Kidney (tissue), 14 donors: ENCODE results near the gene MAD1L1. TPM values are rescaled to one million over a fixed set of nuclear protein-coding genes. Genes with fewer than 3 reads are reported as not detected.

Source experiments
- DNase-seq, 5 donors: peaks; one replicate each; pipeline ENCODE4 v3.0.0-alpha.2; 2013 to 2020
- FAIRE-seq: peaks from 2 replicates; lab custom pipeline; 2012; peaks lifted over from hg19 to GRCh38; lab: Jason Lieb, UNC
- H3K27ac ChIP-seq, 2 donors: one replicate each; pipeline ENCODE4 v1.7.0; 2013; ENCODE audit warnings: low read depth in 2 of 2, low read length in 2 of 2, inconsistent platforms in 1 of 2
- H3K27me3 ChIP-seq: one replicate; pipeline ENCODE4 v1.7.1; 2013; ENCODE audit warnings: low read length, inconsistent platforms; ENCODE audit not compliant: control insufficient read depth, insufficient read depth
- H3K36me3 ChIP-seq, 3 donors: one replicate each; pipeline versions ENCODE4 v1.7.0 to v1.7.1; 2013; ENCODE audit warnings: low read length in 3 of 3, control low read depth in 1 of 3, inconsistent platforms in 1 of 3; ENCODE audit not compliant: insufficient read depth in 3 of 3, control insufficient read depth in 2 of 3
- H3K4me1 ChIP-seq, 3 donors: one replicate each; pipeline versions ENCODE4 v1.7.0 to v1.7.1; 2013; ENCODE audit warnings: low read length in 3 of 3, inconsistent platforms in 1 of 3, low read depth in 1 of 3; ENCODE audit not compliant: control insufficient read depth in 2 of 3, insufficient read depth in 2 of 3
- H3K4me3 ChIP-seq, 3 donors: one replicate each; pipeline versions ENCODE4 v1.7.0 to v1.8.1; 2013; ENCODE audit warnings: low read length in 3 of 3, control low read depth in 1 of 3, inconsistent platforms in 1 of 3
- H3K9ac ChIP-seq, 3 donors: one replicate each; pipeline versions ENCODE4 v1.7.0 to v1.7.1; 2013; ENCODE audit warnings: low read length in 3 of 3, control low read depth in 1 of 3, inconsistent platforms in 1 of 3
- H3K9me3 ChIP-seq, 3 donors: one replicate each; pipeline versions ENCODE4 v1.7.0 to v1.7.1; 2013; ENCODE audit warnings: low read length in 3 of 3, control low read depth in 1 of 3, inconsistent platforms in 1 of 3; ENCODE audit not compliant: control insufficient read depth in 2 of 3, insufficient read depth in 1 of 3
- CTCF ChIP-seq: IDR thresholded peaks from 3 replicates; pipeline ENCODE4 v1.5.1; 2012; ENCODE audit warnings: mild to moderate bottlenecking, moderate library complexity, borderline replicate concordance; ENCODE audit not compliant: insufficient read depth; ENCODE audit errors: extremely low read depth
- intact Hi-C: fragments of 100-400 bp; cut with DNase I; formaldehyde crosslinking; loops from one replicate; pipeline ENCODE4 v1.11.1; 2022
- polyA plus RNA-seq: library from polyadenylated mRNA; stranded (reverse); fragments of 350-450 nt; fragmentation: Illumina TruSeq; extraction: RNeasy Lipid Tissue Mini Kit (QIAGEN cat#74804); gene quantifications from one replicate; pipeline ENCODE4 v1.2.3, GENCODE V29; 2014; ENCODE audit warnings: low read depth, low replicate concordance; ENCODE audit not compliant: insufficient read depth
- total RNA-seq: library from RNA; stranded (reverse); fragmentation: NEBNext Ultra II Directional; extraction: Animal tissue kit (Norgen Biotek cat#: 25700); gene quantifications from one replicate; pipeline ENCODE4 v1.2.1, GENCODE V29; 2021
- donor health status: control.
- donor health status: control.
- donor health status: control.
- donor health status: control.
- donor health status: control.
- donor health status: DM: yes; HTN: yes; CAD: no.
- donor health status: Normal renal cell carcinoma (clear cell type).

MAD1L1 gene
- total and polyA plus RNA-seq, 2 donors from 2014 or later, result 33.2 to 45.2 TPM

- Histone ChIP-seq H3K27me3 (no peaks in the 10 kb centered on the region), H3K36me3 (peaks cover 2 to 14% (median 6%) of the 10 kb centered on the region in 3 donors), H3K9ac (no peak overlapping the region), H3K27ac (no peak overlapping the region), H3K4me1 (peaks cover 0 to 6% (median 0%) of the 10 kb centered on the region in 3 donors), H3K4me3 (no peak overlapping the region), H3K9me3 (no peaks in the 10 kb centered on the region)
- no peak for TF ChIP-seq CTCF
- FAIRE-seq (no peak), DNase-seq (no peak)
- intact Hi-C loops, result no loop called here
Observed at GRCh38 chr7:2230882-2231281, 1.9 kb downstream of the MAD1L1 start.

GRCh38 chr7:2230226-2230625, 2.5 kb downstream of the MAD1L1 start:
- Histone ChIP-seq H3K27ac (no peak overlapping the region), H3K9ac (no peak overlapping the region), H3K9me3 (no peaks in the 10 kb centered on the region), H3K27me3 (no peaks in the 10 kb centered on the region), H3K4me3 (no peak overlapping the region), H3K36me3 (peaks cover 4 to 19% (median 6%) of the 10 kb centered on the region in 3 donors), H3K4me1 (peaks cover 0 to 6% (median 0%) of the 10 kb centered on the region in 3 donors)
- FAIRE-seq (no peak), DNase-seq (no peak)
- intact Hi-C loops, result no loop called here
- TF ChIP-seq CTCF, result no peak

GRCh38 chr7:2229467-2229866, 3.3 kb downstream of the MAD1L1 start:
- intact Hi-C loops, result no loop called here
- peaks cover 2 to 17% (median 4%) of the 10 kb centered on the region in 3 donors for H3K36me3 ChIP-seq

More at GRCh38 chr7:2229467-2229866, 3.3 kb downstream of the MAD1L1 start:
- Histone ChIP-seq H3K9ac (no peak overlapping the region), H3K27ac (no peak overlapping the region), H3K9me3 (no peaks in the 10 kb centered on the region), H3K4me1 (peaks cover 0 to 6% (median 0%) of the 10 kb centered on the region in 3 donors), H3K27me3 (no peaks in the 10 kb centered on the region), H3K4me3 (no peak overlapping the region)
- TF ChIP-seq CTCF, result no peak
- FAIRE-seq (no peak), DNase-seq (no peak)
